GM12878 (cell line): ENCODE data around the gene IFIT2. TPM values are rescaled to one million over a fixed set of nuclear protein-coding genes. Genes with fewer than 3 reads are reported as not detected.

Experiments
- ATAC-seq: fragments of 200-7000 bp; cut with Tn5 transposase; 3 replicates; pipeline ENCODE4 v1.9.1; 2020; ENCODE audit warnings: mild to moderate bottlenecking, moderate library complexity
- BruUV-seq: library from RNA; stranded (reverse); fragments of 400-500 nt; replicated peaks from 2 replicates; lab custom pipeline; 2021; lab: Mats Ljungman, UMichigan
- CTCF ChIA-PET: fragments of 300-600 bp; sonication (Branson Sonifier 250); formaldehyde crosslinking; extraction: SDS; loops from one replicate; lab custom pipeline; 2021; ENCODE audit warnings: inconsistent platforms; lab: Yijun Ruan, JAX
- POLR2A ChIA-PET: fragments of 350-600 bp; formaldehyde crosslinking; extraction: SDS; loops from one replicate; lab custom pipeline; 2021; ENCODE audit warnings: inconsistent platforms; lab: Charles Lee
- RAD21 ChIA-PET: fragments of 300-600 bp; sonication (Branson Sonifier 250); formaldehyde crosslinking; loops from one replicate; lab custom pipeline; 2023; ENCODE audit warnings: antibody characterized with exemption; ENCODE audit not compliant: unreplicated experiment; lab: Charles Lee
- SMC1A ChIA-PET: fragments of 300-600 bp; sonication (Branson Sonifier 250); formaldehyde crosslinking; loops from one replicate; lab custom pipeline; 2023; ENCODE audit not compliant: unreplicated experiment, uncharacterized antibody; lab: Charles Lee
- DNase-seq: peaks from one replicate; pipeline ENCODE4 v3.0.0-alpha.2; 2011; ENCODE audit warnings: low read depth, low spot score
- FAIRE-seq: peaks from 3 replicates; lab custom pipeline; 2011; peaks lifted over from hg19 to GRCh38; lab: Jason Lieb, UNC
- H2AFZ ChIP-seq: 2 replicates; pipeline ENCODE4 v1.6.0; 2011; ENCODE audit warnings: low read depth, low read length, control low read depth; ENCODE audit not compliant: control insufficient read depth
- H3K27ac ChIP-seq: 2 replicates; pipeline ENCODE4 v1.5.1; 2011; ENCODE audit warnings: control low read depth; ENCODE audit not compliant: control insufficient read depth, insufficient read depth
- H3K27me3 ChIP-seq, 2 experiments: replicated peaks in 1 of 2; 2 replicates each; pipeline versions ENCODE4 v1.6.0 to v1.6.1; 2011; ENCODE audit warnings: low read length in 1 of 2; ENCODE audit not compliant: control insufficient read depth in 2 of 2, insufficient read depth in 2 of 2
- H3K36me3 ChIP-seq, 2 experiments: 2 replicates each; pipeline ENCODE4 v1.5.1; 2011; ENCODE audit warnings: low read length in 1 of 2; ENCODE audit not compliant: control insufficient read depth in 2 of 2, insufficient read depth in 2 of 2
- H3K4me1 ChIP-seq: 2 replicates; pipeline ENCODE4 v1.6.1; 2011; ENCODE audit warnings: mild to moderate bottlenecking, low read length, moderate library complexity, mixed read lengths; ENCODE audit not compliant: control insufficient read depth, insufficient read depth
- H3K4me2 ChIP-seq: 2 replicates; pipeline ENCODE4 v1.6.0; 2011; ENCODE audit warnings: control low read depth; ENCODE audit not compliant: control insufficient read depth, insufficient read depth
- H3K4me3 ChIP-seq: fragments of 200-600 bp; sonication (generic); 2 replicates; pipeline ENCODE4 v1.5.1; 2016
- H3K79me2 ChIP-seq: 2 replicates; pipeline ENCODE4 v1.6.0; 2011; ENCODE audit warnings: low read length; ENCODE audit not compliant: control insufficient read depth, insufficient read depth
- H3K9ac ChIP-seq: 2 replicates; pipeline ENCODE4 v1.8.0; 2011; ENCODE audit warnings: low read length, control low read depth, mixed read lengths; ENCODE audit not compliant: control insufficient read depth, insufficient read depth
- H3K9me3 ChIP-seq: replicated peaks from 3 replicates; pipeline ENCODE4 v1.5.1; 2011; ENCODE audit warnings: mild to moderate bottlenecking, low read length; ENCODE audit not compliant: control insufficient read depth, insufficient read depth
- H4K20me1 ChIP-seq: 2 replicates; pipeline ENCODE4 v1.6.0; 2011; ENCODE audit not compliant: control insufficient read depth, insufficient read depth
- BCL11A ChIP-seq: IDR thresholded peaks from 2 replicates; pipeline ENCODE4 v1.6.1; 2011; ENCODE audit warnings: low read depth, low read length
- CREM ChIP-seq: IDR thresholded peaks from 2 replicates; pipeline ENCODE4 v1.6.1; 2014; ENCODE audit warnings: antibody characterized with exemption, low read depth
- E2F4 ChIP-seq: IDR thresholded peaks from 2 replicates; pipeline ENCODE4 v1.6.1; 2012; ENCODE audit warnings: low read depth, low read length, improper control_type of control experiment
- E4F1 ChIP-seq: fragments of 450-650 bp; IDR thresholded peaks from 2 replicates; pipeline ENCODE4 v1.6.1; 2018; ENCODE audit warnings: borderline replicate concordance, mild to moderate bottlenecking; ENCODE audit not compliant: partially characterized antibody
- EED ChIP-seq: sonication (generic); IDR thresholded peaks from 2 replicates; pipeline ENCODE4 v1.6.1; 2016; ENCODE audit warnings: antibody characterized with exemption, low read depth
- FOS ChIP-seq: IDR thresholded peaks from 3 replicates; pipeline ENCODE4 v1.6.1; 2011; ENCODE audit warnings: borderline replicate concordance; ENCODE audit not compliant: insufficient read length; ENCODE audit errors: extremely low read depth
- FOXM1 ChIP-seq: IDR thresholded peaks from 2 replicates; pipeline ENCODE4 v1.6.1; 2012; ENCODE audit warnings: low read depth, mild to moderate bottlenecking, inconsistent platforms, low read length, moderate library complexity
- KDM1A ChIP-seq: fragments of 200-600 bp; sonication (generic); IDR thresholded peaks from 2 replicates; pipeline ENCODE4 v1.6.1; 2016; ENCODE audit warnings: borderline replicate concordance
- MAX ChIP-seq: IDR thresholded peaks from 2 replicates; pipeline ENCODE4 v1.6.1; 2012; ENCODE audit warnings: low read depth, low read length, improper control_type of control experiment
- MEF2A ChIP-seq: IDR thresholded peaks from 2 replicates; pipeline ENCODE4 v1.6.1; 2011; ENCODE audit warnings: low read depth, mild to moderate bottlenecking, low read length, moderate library complexity; ENCODE audit not compliant: insufficient read depth
- MTA2 ChIP-seq: fragments of 450-650 bp; IDR thresholded peaks from 2 replicates; pipeline ENCODE4 v1.6.1; 2016; ENCODE audit warnings: low read depth, mild to moderate bottlenecking, moderate library complexity
- NFIC ChIP-seq: IDR thresholded peaks from 2 replicates; pipeline ENCODE4 v1.6.1; 2012; ENCODE audit warnings: low read depth, mild to moderate bottlenecking, inconsistent platforms, low read length, moderate library complexity
- NFYA ChIP-seq: IDR thresholded peaks from 2 replicates; pipeline ENCODE4 v1.6.1; 2011; ENCODE audit warnings: low read depth, mild to moderate bottlenecking, low read length, improper control_type of control experiment, borderline replicate concordance
- NR2C1 ChIP-seq: fragments of 450-650 bp; IDR thresholded peaks from 2 replicates; pipeline ENCODE4 v1.6.1; 2017; ENCODE audit warnings: antibody characterized with exemption, mild to moderate bottlenecking, moderate library complexity
- POLR2A ChIP-seq: IDR thresholded peaks from 2 replicates; pipeline ENCODE4 v1.6.1; 2011; ENCODE audit warnings: low read depth, mild to moderate bottlenecking, low read length
- RB1 ChIP-seq: fragments of 450-650 bp; formaldehyde crosslinking; IDR thresholded peaks from 2 replicates; pipeline ENCODE4 v1.6.1; 2017; ENCODE audit warnings: mild to moderate bottlenecking, borderline replicate concordance
- SMC3 ChIP-seq: IDR thresholded peaks from 2 replicates; pipeline ENCODE4 v1.6.1; 2011; ENCODE audit warnings: low read length, improper control_type of control experiment, borderline replicate concordance
- STAT1 ChIP-seq: fragments of 450-650 bp; conservative IDR thresholded peaks from 2 replicates; pipeline ENCODE4 v1.6.1; 2014; ENCODE audit warnings: antibody characterized with exemption, mild to moderate bottlenecking
- ZBTB11 ChIP-seq: fragments of 450-650 bp; formaldehyde crosslinking; IDR thresholded peaks from 2 replicates; pipeline ENCODE4 v1.5.0; 2022; ENCODE audit warnings: mild to moderate bottlenecking, missing genetic modification characterization
- ZNF384 ChIP-seq: IDR thresholded peaks from 2 replicates; pipeline ENCODE4 v1.6.1; 2012; ENCODE audit warnings: low read depth, mild to moderate bottlenecking, low read length, improper control_type of control experiment, borderline replicate concordance
- WGBS: methylation state at CpG from one replicate; pipeline ENCODE4 v1.1.6; 2016; ENCODE audit warnings: low lambda C conversion rate; ENCODE audit not compliant: insufficient replicate concordance, insufficient coverage; ENCODE audit errors: missing lambda C conversion rate; 5-methylcytosine and 5-hydroxymethylcytosine counted together
- in situ Hi-C: fragments of 300-500 bp; cut with MboI; formaldehyde crosslinking; loops from 9 replicates; pipeline ENCODE4 v1.14.3; 2018; ENCODE audit warnings: mixed read lengths
- intact Hi-C: fragments of 100-400 bp; cut with micrococcal nuclease; formaldehyde crosslinking; loops from one replicate; pipeline ENCODE4 v1.14.2; 2022; ENCODE audit not compliant: unreplicated experiment
- polyA plus RNA-seq, 11 experiments: library from polyadenylated mRNA; depleted of rRNA in 4 of 11; unstranded in 6 of 11; stranded (reverse) in 5 of 11; fragments of >200 nt; fragmentation: Nextera tagmentation in 4 of 11; fragmentation: Illumina TruSeq in 1 of 11; extraction: Ambion mirVana in 4 of 11; extraction: Trizol in 1 of 11; gene quantifications; 1 replicate in 1 of 11; 2 replicates in 10 of 11; pipeline versions ENCODE4 v1.2.1 to v1.2.3, GENCODE V29; 2011 to 2016; ENCODE audit warnings: inconsistent platforms in 2 of 11, missing spikeins in 2 of 11, low read depth in 1 of 11
- total RNA-seq, 4 experiments: library from RNA; depleted of rRNA in 3 of 4; stranded (reverse); fragments of >200 nt in 3 of 4; fragmentation: Illumina TruSeq in 1 of 4; extraction: Trizol in 1 of 4; gene quantifications; 2 replicates each; pipeline versions ENCODE4 v1.2.1 to v1.2.3, GENCODE V29; 2013 to 2021

IFIT2 gene
- total and polyA plus RNA-seq, 10 of the 15 experiments (the other 5 are each of a cell fraction or from before 2014, with no cell fraction given) = 5.2 to 14.8 (median 9.7) TPM

- Histone ChIP-seq H3K9ac (no peak overlapping the region), H3K27me3 (no peaks in the 10 kb centered on the region), H2AFZ (no peak overlapping the region), H4K20me1 (no peaks in the 10 kb centered on the region), H3K4me2 (no peak overlapping the region), H3K4me1 (peaks cover 3% of the 10 kb centered on the region; the same call in 1 of the 2 replicates), H3K27ac (no peak overlapping the region), H3K79me2 (no peaks in the 10 kb centered on the region), H3K36me3 (no peaks in the 10 kb centered on the region; a peak in 1 of 4 replicates), H3K4me3 (no peak overlapping the region), H3K9me3 (peaks cover 8% of the 10 kb centered on the region; the same call in 2 of the 3 replicates)
- POLR2A ChIA-PET = no interaction called here
- RAD21 ChIA-PET = no interaction called here
- in situ Hi-C loops = no loop called here
- no TSS peak for BruUV-seq
- intact Hi-C loops = no loop called here
- SMC1A ChIA-PET = interaction anchor here (1.1 kb wide), 1 partner anchor 156 kb away, joined by 3 read pairs; no protein-coding TSS in a partner anchor
- WGBS = 92% methylated on average over 1 of the region's 1 CpG
- DNase-seq (no peak), ATAC-seq (no peak), FAIRE-seq (no peak)
- TF ChIP-seq NFIC = no peak
- no peak for TF ChIP-seq FOS
- no peak for TF ChIP-seq SMC3
- TF ChIP-seq CREM = no peak
- TF ChIP-seq MTA2 = no peak
- TF ChIP-seq STAT1 = no peak
- TF ChIP-seq POLR2A = no peak
- no peak for TF ChIP-seq FOXM1
- TF ChIP-seq RB1 = no peak
- no peak for TF ChIP-seq ZBTB11 (CRISPR knock-in tag)
- TF ChIP-seq MAX = no peak
- TF ChIP-seq KDM1A = no peak
- TF ChIP-seq EED = no peak
- no peak for TF ChIP-seq MEF2A
- no peak for TF ChIP-seq NR2C1
- no peak for TF ChIP-seq E2F4
- no peak for TF ChIP-seq ZNF384
- no peak for TF ChIP-seq E4F1
- TF ChIP-seq BCL11A = no peak
- TF ChIP-seq NFYA = no peak
- CTCF ChIA-PET = no interaction called here
Measured at GRCh38 chr10:89263091-89263490, 38.8 kb upstream of the IFIT2 start.
